Measurements from ENCODE around the gene PLA2G4E.

PLA2G4E gene

GRCh38 chr15:41951571-41951970, 69.3 kb downstream of the PLA2G4E start:
- DNase-seq = no peak

- DNase-seq = no peak
Measured at GRCh38 chr15:41950489-41950888, 70.4 kb downstream of the PLA2G4E start.

DNA sequence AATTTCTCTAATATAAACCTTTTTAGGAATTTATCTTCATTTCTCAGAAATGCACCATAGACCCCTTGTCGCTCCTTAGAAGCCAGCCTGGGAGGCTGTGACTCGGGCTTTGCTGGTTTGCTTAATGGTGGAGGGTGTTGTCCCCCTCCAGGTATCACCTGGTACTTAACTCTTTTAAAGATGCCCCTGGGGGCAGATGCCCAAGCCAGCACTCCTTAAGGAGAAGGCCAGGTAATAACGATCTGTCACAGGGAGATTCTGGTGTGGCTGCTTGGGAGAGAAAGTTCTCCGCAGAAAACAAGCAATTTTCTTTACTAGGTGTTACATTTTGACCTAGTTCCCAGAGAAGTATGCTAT, 70.7 kb downstream of the PLA2G4E start:
- no peak for DNase-seq

- no peak for DNase-seq
Measured at GRCh38 chr15:41949401-41950126, 71.3 kb downstream of the PLA2G4E start.

DNA sequence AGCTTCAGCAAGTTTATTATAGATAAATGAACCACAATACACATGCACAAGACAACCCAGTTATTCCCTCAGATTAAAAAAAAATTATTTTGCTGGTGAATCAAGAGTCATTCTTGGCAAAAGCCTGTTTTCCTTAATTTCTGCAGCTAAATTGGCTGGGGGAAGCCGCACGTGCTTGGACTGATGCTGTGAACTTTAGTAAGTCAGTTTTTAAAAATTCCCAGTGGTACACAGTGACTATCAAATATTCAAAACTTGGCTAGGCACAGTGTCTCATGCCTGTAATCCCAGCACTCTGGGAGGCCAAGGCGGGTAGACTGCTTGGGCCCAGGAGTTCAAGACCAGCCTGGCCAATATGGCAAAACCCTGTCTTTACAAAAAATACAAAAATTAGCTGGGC, 72.4 kb downstream of the PLA2G4E start:
- DNase-seq = no peak

DNA sequence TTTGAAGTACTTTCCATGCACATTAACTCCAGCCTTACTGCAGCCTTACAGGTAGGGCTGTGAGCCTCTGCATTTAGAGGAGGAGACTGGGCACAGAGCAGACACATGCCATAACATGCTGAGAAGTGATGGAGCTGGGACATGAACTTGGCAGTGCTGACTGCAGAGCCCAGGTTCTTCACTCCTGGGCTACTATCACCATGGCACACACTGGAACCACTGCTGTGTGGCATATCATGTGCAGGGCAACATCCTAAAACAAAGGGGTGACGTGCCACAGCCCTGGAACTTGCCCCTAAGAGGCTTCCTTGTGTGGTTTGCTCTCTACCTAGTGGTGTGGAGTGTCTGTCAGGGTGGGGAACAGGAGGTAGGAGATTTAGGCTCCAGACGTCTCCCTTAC, 73.9 kb downstream of the PLA2G4E start:
- no peak for DNase-seq

DNA sequence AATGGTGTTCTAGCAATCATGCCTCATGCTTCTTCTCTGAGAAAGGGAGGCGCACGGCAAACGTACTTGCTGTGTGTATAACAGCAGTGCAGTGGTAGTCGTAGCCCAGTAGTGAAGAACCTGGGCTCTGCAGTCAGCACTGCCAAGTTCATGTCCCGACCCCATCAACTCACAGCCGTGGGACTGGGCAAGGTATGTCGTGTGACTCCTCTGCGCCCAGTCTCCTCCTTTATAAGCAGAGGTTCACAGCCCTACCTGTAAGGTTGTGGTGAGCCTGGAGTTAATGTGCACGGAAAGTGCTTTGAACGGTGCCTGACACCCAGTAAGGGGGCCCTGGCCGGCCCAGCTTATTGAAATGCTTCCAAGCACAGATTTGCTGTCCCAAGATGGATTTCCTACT, 75.1 kb downstream of the PLA2G4E start:
- DNase-seq = no peak

DNA sequence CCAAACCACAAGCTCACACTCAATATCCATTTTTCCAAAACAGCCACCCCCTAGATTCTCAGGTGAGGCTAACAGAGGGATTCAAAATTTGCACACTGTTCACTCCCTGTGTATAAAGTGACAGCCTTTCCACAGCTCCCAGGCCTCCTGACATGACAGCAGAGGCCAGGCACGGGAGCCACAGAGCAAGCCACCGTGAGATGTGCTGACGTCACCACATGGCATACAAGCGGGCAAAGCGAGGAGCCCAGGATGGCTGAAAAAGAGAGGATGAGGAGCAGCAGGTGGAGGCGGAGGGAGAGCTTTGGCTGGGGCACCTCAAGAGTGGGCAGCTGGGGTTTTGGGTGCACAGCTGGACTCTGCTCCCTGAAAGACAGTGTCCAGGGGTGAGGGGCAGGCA, 75.6 kb downstream of the PLA2G4E start:
- DNase-seq = no peak

GRCh38 chr15:41944313-41944940, 76.4 kb downstream of the PLA2G4E start:
- DNase-seq = no peak

GRCh38 chr15:41943543-41944312, 77.1 kb downstream of the PLA2G4E start:
- no peak for DNase-seq

DNA sequence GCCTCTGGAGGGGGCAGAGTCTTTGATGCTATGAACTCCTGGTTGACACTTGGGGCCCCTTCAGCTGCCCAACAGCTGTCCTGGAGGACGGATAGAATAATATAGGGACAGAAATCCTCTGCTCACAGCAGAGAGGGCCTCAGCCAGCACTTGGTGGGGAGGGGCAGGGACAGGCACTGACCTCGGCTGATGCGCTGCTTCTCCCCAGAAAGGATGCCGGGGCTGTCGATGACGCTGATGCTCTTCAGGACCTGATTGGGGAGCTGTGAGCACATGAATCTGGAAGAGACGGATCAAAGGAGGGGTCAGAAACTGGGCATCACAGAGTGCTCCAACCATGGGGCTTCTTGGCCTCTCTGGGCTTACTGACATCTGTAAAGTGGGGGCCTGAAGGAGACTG, 78.0 kb downstream of the PLA2G4E start:
- no peak for DNase-seq

GRCh38 chr15:41941644-41942415, 79.0 kb downstream of the PLA2G4E start:
- DNase-seq = no peak

DNA sequence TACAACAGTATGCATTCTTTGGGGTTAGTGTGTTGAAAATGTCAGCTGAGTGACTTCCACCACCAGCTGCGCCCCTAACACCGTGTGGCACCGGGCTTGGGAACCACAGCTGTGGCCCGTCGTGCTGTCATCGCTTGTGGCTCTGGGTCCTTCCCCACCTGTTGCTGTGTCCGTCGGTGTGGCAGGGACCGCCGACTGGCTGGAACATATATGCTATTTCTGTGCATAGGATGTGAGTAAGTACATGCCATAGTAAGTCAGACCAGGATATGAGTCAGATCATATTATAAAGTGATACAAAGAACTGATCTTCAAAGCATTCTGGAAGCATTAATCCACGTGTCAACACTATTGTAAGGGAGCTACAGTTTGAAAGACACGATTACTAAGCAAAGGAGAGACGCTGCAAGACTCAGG, 80.4 kb downstream of the PLA2G4E start:
- no peak for DNase-seq

DNA sequence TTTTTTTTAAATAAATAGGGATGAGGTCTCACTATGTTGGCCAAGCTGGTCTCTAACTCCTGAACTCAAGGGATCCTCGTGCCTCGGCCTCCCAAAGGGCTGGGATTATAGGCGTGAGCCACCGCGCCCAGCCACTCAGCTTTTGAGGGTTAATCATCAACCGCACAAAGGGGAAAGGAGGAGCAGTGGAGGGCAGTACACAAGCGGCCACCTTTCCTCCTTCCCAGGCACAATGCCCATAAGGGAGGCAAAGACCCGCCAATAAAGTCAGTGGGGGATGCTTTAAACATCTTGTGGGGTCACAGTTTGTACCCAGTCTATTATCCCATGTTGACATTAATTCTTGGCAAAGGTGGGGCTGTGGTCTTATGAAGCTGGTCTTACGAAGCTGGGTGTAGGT, 80.9 kb downstream of the PLA2G4E start:
- no peak for DNase-seq

DNA sequence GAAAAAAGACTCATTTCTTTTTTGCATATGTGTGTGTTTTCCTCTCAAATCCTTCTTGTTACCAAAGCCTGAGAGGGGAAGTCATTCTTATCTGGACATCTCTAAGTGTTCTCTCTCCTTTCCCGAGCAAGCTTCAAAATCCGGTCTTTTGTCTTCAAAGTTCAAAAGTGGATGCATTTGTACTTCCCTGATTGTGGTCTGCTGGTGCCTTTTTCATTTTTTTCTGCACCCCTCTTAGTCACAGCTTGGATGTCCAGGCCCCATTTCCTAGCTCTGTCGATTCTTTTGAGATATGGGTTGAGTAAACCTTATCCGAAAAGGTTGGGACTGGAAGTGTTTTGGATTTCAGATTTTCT, 83.3 kb downstream of the PLA2G4E start:
- DNase-seq = no peak

GRCh38 chr15:41936649-41937567, 83.9 kb downstream of the PLA2G4E start:
- no peak for DNase-seq

- DNase-seq = no peak
Measured at GRCh38 chr15:41936155-41936554, 84.7 kb downstream of the PLA2G4E start.

- no peak for DNase-seq
Measured at GRCh38 chr15:41935566-41936020, 85.2 kb downstream of the PLA2G4E start.

DNA sequence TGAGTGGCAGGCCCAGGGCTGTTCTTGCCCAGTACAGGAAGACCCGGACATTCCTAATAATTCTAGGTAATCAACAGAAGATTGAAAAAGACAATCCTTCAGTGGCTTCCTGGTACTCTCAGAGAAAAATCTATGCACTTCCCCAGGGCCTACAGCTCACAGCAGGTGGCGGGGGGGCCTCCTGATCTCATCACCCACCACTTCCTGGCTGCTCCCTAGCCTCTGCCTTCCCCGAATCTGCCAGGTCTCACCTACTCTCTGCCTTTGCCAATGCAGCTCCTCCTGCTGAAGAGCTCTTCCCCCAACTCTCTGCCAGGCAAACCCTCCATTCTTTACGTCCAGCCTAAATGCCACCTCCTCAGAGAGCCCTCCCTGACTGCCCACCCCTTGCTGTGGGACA, 86.0 kb downstream of the PLA2G4E start:
- no peak for DNase-seq

DNA sequence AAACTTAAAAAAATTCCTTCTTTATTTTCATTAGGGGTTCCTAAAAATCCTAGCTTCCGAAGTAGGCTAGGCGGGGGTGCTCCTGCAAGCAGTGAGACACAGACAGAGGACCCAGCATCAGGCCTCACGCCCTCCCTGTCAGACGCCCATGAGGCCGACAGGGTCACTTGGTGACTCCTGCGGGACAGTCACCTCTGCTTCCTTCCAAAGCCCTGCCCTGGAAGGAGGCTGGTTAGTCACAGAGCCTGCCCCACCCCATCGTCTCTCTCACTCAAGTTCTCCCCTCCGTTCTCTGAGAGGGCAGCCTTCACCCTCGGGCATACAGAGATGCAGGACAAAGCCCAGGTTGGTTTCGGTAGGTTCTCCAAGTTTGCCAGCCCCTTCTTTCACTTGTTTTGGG, 87.1 kb downstream of the PLA2G4E start:
- no peak for DNase-seq

GRCh38 chr15:41933326-41933725, 87.5 kb downstream of the PLA2G4E start:
- no peak for DNase-seq
